ENCODE results near the gene PPP2R2D.

DNA sequence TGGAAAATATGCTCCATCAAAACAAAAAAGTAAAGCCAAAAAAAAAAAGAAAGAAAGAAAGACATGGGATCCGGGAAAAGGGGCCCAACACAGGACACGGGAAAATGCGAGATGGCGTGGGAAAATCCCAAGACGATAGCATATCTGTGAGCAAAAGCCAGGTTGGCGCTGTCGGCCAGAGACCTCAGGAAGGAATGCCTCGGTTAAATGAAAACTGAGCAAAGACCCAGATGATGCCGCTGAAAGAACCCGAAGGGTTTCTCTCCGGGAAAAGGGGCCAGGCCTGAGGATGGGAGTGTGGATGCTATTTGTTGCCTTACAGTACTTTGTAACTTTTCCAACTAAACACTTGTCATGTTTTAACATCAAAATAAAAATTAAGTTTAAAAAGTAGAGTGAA, 49.5 kb upstream of the PPP2R2D start:
- TF ChIP-seq, protein P1, sequence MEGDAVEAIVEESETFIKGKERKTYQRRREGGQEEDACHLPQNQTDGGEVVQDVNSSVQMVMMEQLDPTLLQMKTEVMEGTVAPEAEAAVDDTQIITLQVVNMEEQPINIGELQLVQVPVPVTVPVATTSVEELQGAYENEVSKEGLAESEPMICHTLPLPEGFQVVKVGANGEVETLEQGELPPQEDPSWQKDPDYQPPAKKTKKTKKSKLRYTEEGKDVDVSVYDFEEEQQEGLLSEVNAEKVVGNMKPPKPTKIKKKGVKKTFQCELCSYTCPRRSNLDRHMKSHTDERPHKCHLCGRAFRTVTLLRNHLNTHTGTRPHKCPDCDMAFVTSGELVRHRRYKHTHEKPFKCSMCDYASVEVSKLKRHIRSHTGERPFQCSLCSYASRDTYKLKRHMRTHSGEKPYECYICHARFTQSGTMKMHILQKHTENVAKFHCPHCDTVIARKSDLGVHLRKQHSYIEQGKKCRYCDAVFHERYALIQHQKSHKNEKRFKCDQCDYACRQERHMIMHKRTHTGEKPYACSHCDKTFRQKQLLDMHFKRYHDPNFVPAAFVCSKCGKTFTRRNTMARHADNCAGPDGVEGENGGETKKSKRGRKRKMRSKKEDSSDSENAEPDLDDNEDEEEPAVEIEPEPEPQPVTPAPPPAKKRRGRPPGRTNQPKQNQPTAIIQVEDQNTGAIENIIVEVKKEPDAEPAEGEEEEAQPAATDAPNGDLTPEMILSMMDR (conservative IDR thresholded peaks at IDR 0.05 in 1 of 2, IDR thresholded peaks at IDR 0.05 in 1 of 2; ENCODE audit: extremely low read depth in 1 of 2, insufficient read depth in 1 of 2, low read depth in 1 of 2, low read length in 2 of 2), result no peak
- TF ChIP-seq EZH2 (IDR thresholded peaks at IDR 0.05; ENCODE audit: borderline replicate concordance, low read length), result no peak
